GOT3 (cell line): ENCODE measurements around the gene TMED10.
"Not testable (repeated sequence)": the region's sequence is repeated elsewhere in the genome, so short reads cannot be mapped to it uniquely, and the experiment has no call there.

Source experiments
- DNase-seq: peaks from one replicate; lab custom pipeline; 2025; ENCODE audit warnings: mixed read lengths; lab: John Stamatoyannopoulos, UW

The TMED10 gene

GRCh38 chr14:75158843-75159614 is 17.4 kb downstream of the TMED10 start:
- DNase-seq, result no peak

GRCh38 chr14:75156901-75157300 is 19.5 kb downstream of the TMED10 start:
- no peak for DNase-seq

- no peak for DNase-seq
Measured at GRCh38 chr14:75156111-75156510, 20.3 kb downstream of the TMED10 start.

- DNase-seq, result no peak
Measured at GRCh38 chr14:75155169-75155568, 21.2 kb downstream of the TMED10 start.

GRCh38 chr14:75153295-75153694 is 23.1 kb downstream of the TMED10 start:
- DNase-seq, result no peak

GRCh38 chr14:75151851-75152250 is 24.6 kb downstream of the TMED10 start:
- no peak for DNase-seq

- DNase-seq, result not testable (repeated sequence)
Measured at GRCh38 chr14:75150637-75151036, 25.8 kb downstream of the TMED10 start.

GRCh38 chr14:75150150-75150549 is 26.3 kb downstream of the TMED10 start:
- no peak for DNase-seq

- DNase-seq, result no peak
Measured at GRCh38 chr14:75147423-75148071, 28.9 kb downstream of the TMED10 start.

GRCh38 chr14:75144944-75145343 is 31.5 kb downstream of the TMED10 start:
- no peak for DNase-seq

GRCh38 chr14:75143761-75144527 is 32.5 kb downstream of the TMED10 start:
- no peak for DNase-seq

- DNase-seq, result no peak
Measured at GRCh38 chr14:75142494-75142893, 33.9 kb downstream of the TMED10 start.

- no peak for DNase-seq
Measured at GRCh38 chr14:75141967-75142366, 34.4 kb downstream of the TMED10 start.

GRCh38 chr14:75141062-75141461 is 35.4 kb downstream of the TMED10 start:
- DNase-seq, result no peak

- DNase-seq, result no peak
Measured at GRCh38 chr14:75140620-75141019, 35.8 kb downstream of the TMED10 start.

GRCh38 chr14:75139185-75139584 is 37.2 kb downstream of the TMED10 start:
- no peak for DNase-seq

GRCh38 chr14:75138492-75138891 is 37.9 kb downstream of the TMED10 start:
- no peak for DNase-seq

- DNase-seq, result no peak
Measured at GRCh38 chr14:75134644-75135043, 41.8 kb downstream of the TMED10 start.

- no peak for DNase-seq
Measured at GRCh38 chr14:75133597-75133996, 42.8 kb downstream of the TMED10 start.

GRCh38 chr14:75132382-75133086 is 43.9 kb downstream of the TMED10 start:
- no peak for DNase-seq

- DNase-seq, result no peak
Measured at GRCh38 chr14:75128596-75128990, 47.8 kb downstream of the TMED10 start.

- DNase-seq, result no peak
Measured at GRCh38 chr14:75127903-75128595, 48.4 kb downstream of the TMED10 start.
